CD4-positive, alpha-beta T cell (primary cell): ENCODE data around the gene ATN1. TPM values are rescaled to one million over a fixed set of nuclear protein-coding genes. Genes with fewer than 3 reads are reported as not detected.

ENCODE experiments used
- ATAC-seq: fragments of 200-7000 bp; cut with Tn5 transposase; one replicate; pipeline ENCODE4 v1.10.0; 2022; ENCODE audit warnings: mild to moderate bottlenecking; ENCODE audit not compliant: poor library complexity
- CTCF ChIA-PET: fragments of 350-600 bp; sonication (Branson Sonifier 250); formaldehyde crosslinking; loops from one replicate; lab custom pipeline; 2021; ENCODE audit warnings: antibody characterized with exemption, inconsistent platforms; lab: Charles Lee
- POLR2A ChIA-PET: fragments of 350-600 bp; sonication (Branson Sonifier 250); formaldehyde crosslinking; loops from one replicate; lab custom pipeline; 2021; ENCODE audit warnings: antibody characterized with exemption, inconsistent platforms; lab: Charles Lee
- DNase-seq, 14 experiments: peaks; one replicate each; pipeline ENCODE4 v3.0.0-alpha.2; 2013 to 2020; ENCODE audit warnings: mixed read lengths in 2 of 14
- H3K27ac ChIP-seq, 2 donors: one replicate each; pipeline versions ENCODE4 v1.5.1 to v1.7.0; 2013; ENCODE audit warnings: low read length in 2 of 2, low read depth in 1 of 2, mild to moderate bottlenecking in 1 of 2
- H3K27me3 ChIP-seq, 2 experiments: 1 replicate in 1 of 2; 2 replicates in 1 of 2; pipeline versions ENCODE4 v1.6.1 to v1.7.0; 2013; ENCODE audit warnings: low read length in 2 of 2, control low read depth in 1 of 2, mild to moderate bottlenecking in 1 of 2, moderate library complexity in 1 of 2; ENCODE audit not compliant: insufficient read depth in 2 of 2, control insufficient read depth in 1 of 2
- H3K36me3 ChIP-seq: one replicate; pipeline ENCODE4 v1.6.1; 2013; ENCODE audit warnings: low read length, control low read depth; ENCODE audit not compliant: insufficient read depth
- H3K4me1 ChIP-seq: one replicate; pipeline ENCODE4 v1.6.1; 2013; ENCODE audit warnings: low read length, control low read depth; ENCODE audit not compliant: insufficient read depth
- H3K4me3 ChIP-seq: one replicate; pipeline ENCODE4 v1.5.1; 2013; ENCODE audit warnings: mild to moderate bottlenecking, low read length, moderate library complexity
- H3K9me3 ChIP-seq, 2 experiments: 1 replicate in 1 of 2; 2 replicates in 1 of 2; pipeline versions ENCODE4 v1.6.1 to v1.7.0; 2013; ENCODE audit warnings: low read length in 2 of 2, mild to moderate bottlenecking in 2 of 2, control low read depth in 1 of 2, moderate library complexity in 1 of 2; ENCODE audit not compliant: control insufficient read depth in 1 of 2, insufficient read depth in 1 of 2
- H3K27ac Mint-ChIP-seq: one replicate; pipeline ENCODE4 v1.8.0; 2020; ENCODE audit warnings: mixed read lengths
- H3K27me3 Mint-ChIP-seq: one replicate; pipeline ENCODE4 v1.8.0; 2021; ENCODE audit warnings: mixed read lengths
- H3K36me3 Mint-ChIP-seq: one replicate; pipeline ENCODE4 v1.8.0; 2021; ENCODE audit warnings: low read depth, mixed read lengths
- H3K4me1 Mint-ChIP-seq: one replicate; pipeline ENCODE4 v1.8.0; 2021; ENCODE audit warnings: low read depth, mixed read lengths
- H3K4me3 Mint-ChIP-seq: one replicate; pipeline ENCODE4 v1.8.0; 2020; ENCODE audit warnings: mild to moderate bottlenecking, mixed read lengths
- H3K9me3 Mint-ChIP-seq: one replicate; pipeline ENCODE4 v1.8.0; 2020; ENCODE audit warnings: mixed read lengths
- intact Hi-C, 2 experiments: fragments of 100-400 bp; cut with DNase I in 1 of 2; cut with micrococcal nuclease in 1 of 2; formaldehyde crosslinking; loops; one replicate each; pipeline versions ENCODE4 v1.15.1 to v1.9.0; 2023 to 2025; cut with DNase I, micrococcal nuclease
- total RNA-seq, 174 experiments: library from RNA in 2 of 174; stranded (reverse) in 2 of 174; gene quantifications; one replicate each; pipeline ENCODE4 v1.2.3 and lab custom pipeline; 2021 to 2026
- TF ChIP-seq, protein P1 (sequence below): fragments of 200-600 bp; IDR thresholded peaks from one replicate; pipeline ENCODE4 v1.8.0; 2022; ENCODE audit warnings: antibody characterized with exemption, mild to moderate bottlenecking

ATN1 gene
- total RNA-seq, 2 experiments from 2014 or later = 28.7 to 29.6 TPM

- DNase-seq = peak in 13 of 14 experiments; percentile 43 to 93 (median 63)
- H3K36me3 ChIP-seq = peaks cover 17% of the 10 kb centered on the region
- no peaks in the 10 kb centered on the region for H3K9me3 Mint-ChIP-seq
- peak within 1 kb of the TSS; percentile 97 for H3K27ac Mint-ChIP-seq
- POLR2A ChIA-PET = interaction anchor here (0.6 to 11.6 kb wide), 40 partner anchors 9 to 1027 kb away, joined by 3 to 963 read pairs (median 7); partner anchors contain the start of genes ATN1, C1RL, CD4 and CDCA3
- TF ChIP-seq, protein P1, sequence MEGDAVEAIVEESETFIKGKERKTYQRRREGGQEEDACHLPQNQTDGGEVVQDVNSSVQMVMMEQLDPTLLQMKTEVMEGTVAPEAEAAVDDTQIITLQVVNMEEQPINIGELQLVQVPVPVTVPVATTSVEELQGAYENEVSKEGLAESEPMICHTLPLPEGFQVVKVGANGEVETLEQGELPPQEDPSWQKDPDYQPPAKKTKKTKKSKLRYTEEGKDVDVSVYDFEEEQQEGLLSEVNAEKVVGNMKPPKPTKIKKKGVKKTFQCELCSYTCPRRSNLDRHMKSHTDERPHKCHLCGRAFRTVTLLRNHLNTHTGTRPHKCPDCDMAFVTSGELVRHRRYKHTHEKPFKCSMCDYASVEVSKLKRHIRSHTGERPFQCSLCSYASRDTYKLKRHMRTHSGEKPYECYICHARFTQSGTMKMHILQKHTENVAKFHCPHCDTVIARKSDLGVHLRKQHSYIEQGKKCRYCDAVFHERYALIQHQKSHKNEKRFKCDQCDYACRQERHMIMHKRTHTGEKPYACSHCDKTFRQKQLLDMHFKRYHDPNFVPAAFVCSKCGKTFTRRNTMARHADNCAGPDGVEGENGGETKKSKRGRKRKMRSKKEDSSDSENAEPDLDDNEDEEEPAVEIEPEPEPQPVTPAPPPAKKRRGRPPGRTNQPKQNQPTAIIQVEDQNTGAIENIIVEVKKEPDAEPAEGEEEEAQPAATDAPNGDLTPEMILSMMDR = no peak
- peaks cover 68% of the 10 kb centered on the region for H3K4me1 ChIP-seq
- no peaks in the 10 kb centered on the region for H3K27me3 Mint-ChIP-seq
- H3K4me3 Mint-ChIP-seq = peak within 1 kb of the TSS; percentile 97
- peak within 1 kb of the TSS; percentile 65 for H3K4me3 ChIP-seq
- H3K36me3 Mint-ChIP-seq = peaks cover 19% of the 10 kb centered on the region
- H3K4me1 Mint-ChIP-seq = peaks cover 70% of the 10 kb centered on the region
- peak; percentile 62 for ATAC-seq
- no peaks in the 10 kb centered on the region for H3K27me3 ChIP-seq
- no peaks in the 10 kb centered on the region for H3K9me3 ChIP-seq
- H3K27ac ChIP-seq = peak within 1 kb of the TSS; percentile 96 to 98
- CTCF ChIA-PET = interaction anchor here (0.9 to 10.8 kb wide), 14 partner anchors 17 to 246 kb away, joined by 3 to 324 read pairs (median 8); partner anchors contain the start of genes C1RL, CDCA3, ENO2 and LPCAT3
- intact Hi-C loops = loop anchor here (1.0 to 5.0 kb wide), 7 partner anchors 8 to 77 kb away; partner anchors contain the start of genes EMG1 (in 1 of the 2), LPCAT3 (in 1 of the 2), PHB2 (in 1 of the 2) and TPI1 (in 1 of the 2)
These were observed 16.1 kb downstream of the ATN1 start, which contains the start of the genes C12orf57 and RNU7-1 for GRCh38 chr12:6943722-6944380. Gene C12orf57, plus strand, starts transcription at chr12:6944022. Its CDS starts 100 bp downstream, at chr12:6944122. Gene RNU7-1, plus strand, starts transcription at chr12:6943816.

GRCh38 chr12:6944381-6945186, 16.8 kb downstream of the ATN1 start:
- Mint-ChIP-seq H3K36me3 (peaks cover 19% of the 10 kb centered on the region), H3K4me1 (peaks cover 73% of the 10 kb centered on the region), H3K9me3 (no peaks in the 10 kb centered on the region), H3K27ac (peak overlapping the region; percentile 97), H3K27me3 (no peaks in the 10 kb centered on the region), H3K4me3 (peak overlapping the region; percentile 97)
- ATAC-seq (peak; percentile 51), DNase-seq (peak; percentile 75 to 94 (median 84))
- Histone ChIP-seq H3K9me3 (no peaks in the 10 kb centered on the region), H3K36me3 (peaks cover 17% of the 10 kb centered on the region), H3K4me3 (peak overlapping the region; percentile 65), H3K27ac (peak overlapping the region; percentile 96 to 98), H3K4me1 (peaks cover 74% of the 10 kb centered on the region), H3K27me3 (no peaks in the 10 kb centered on the region)
- POLR2A ChIA-PET = interaction anchor here (0.6 to 11.6 kb wide), 37 partner anchors 10 to 1026 kb away, joined by 3 to 963 read pairs (median 8); partner anchors contain the start of genes ATN1, C1RL, CD4 and CDCA3
- CTCF ChIA-PET = interaction anchor here (0.7 to 10.8 kb wide), 19 partner anchors 9 to 245 kb away, joined by 3 to 324 read pairs (median 6); partner anchors contain the start of genes C1RL, CDCA3, EMG1 and ENO2
- TF ChIP-seq, protein P1 = peak; percentile 92
- intact Hi-C loops = loop anchor here (1.0 to 5.0 kb wide), 5 partner anchors 8 to 77 kb away; partner anchors contain the start of genes EMG1 (in 1 of the 2), PHB2 (in 1 of the 2) and TPI1 (in 1 of the 2)

- Histone ChIP-seq H3K27ac (peak overlapping the region; percentile 96 to 98), H3K4me1 (peaks cover 85% of the 10 kb centered on the region), H3K36me3 (peaks cover 17% of the 10 kb centered on the region), H3K4me3 (peak overlapping the region; percentile 65), H3K9me3 (no peaks in the 10 kb centered on the region), H3K27me3 (no peaks in the 10 kb centered on the region)
- ChIA-PET CTCF (interaction anchor here (1.1 to 10.8 kb wide), 12 partner anchors 8 to 163 kb away, joined by 4 to 324 read pairs (median 14); partner anchors contain the start of genes C1RL, CDCA3, LPCAT3 and LRRC23), POLR2A (interaction anchor here (0.6 to 11.6 kb wide), 13 partner anchors 8 to 256 kb away, joined by 3 to 963 read pairs (median 26); partner anchors contain the start of genes C1RL, EMG1, ENO2 and PHB2)
- peaks cover 20% of the 10 kb centered on the region for H3K36me3 Mint-ChIP-seq
- H3K27ac Mint-ChIP-seq = peak overlapping the region; percentile 97
- H3K9me3 Mint-ChIP-seq = no peaks in the 10 kb centered on the region
- DNase-seq = peak in 1 of 14 experiments; percentile 41
- no peaks in the 10 kb centered on the region for H3K27me3 Mint-ChIP-seq
- TF ChIP-seq, protein P1 = no peak
- intact Hi-C loops = no loop called here
- peak overlapping the region; percentile 97 for H3K4me3 Mint-ChIP-seq
- no peak for ATAC-seq
- peaks cover 81% of the 10 kb centered on the region for H3K4me1 Mint-ChIP-seq
These were observed 17.9 kb downstream of the ATN1 start for GRCh38 chr12:6945613-6946012.
